Gastrocnemius medialis (tissue), 4 donors: ENCODE data around the gene MBOAT7.

Experiments used
- POLR2A ChIP-seq, 2 donors: fragments of 450-650 bp; IDR thresholded peaks; one replicate each; pipeline ENCODE4 v1.6.1; 2017; ENCODE audit warnings: antibody characterized with exemption in 2 of 2, mild to moderate bottlenecking in 2 of 2, moderate library complexity in 2 of 2
- TF ChIP-seq, protein P1 (sequence below), 5 experiments: fragments of 450-650 bp in 3 of 5; fragments of 200-600 bp in 2 of 5; sonication (generic) in 2 of 5; IDR thresholded peaks in 4 of 5; conservative IDR thresholded peaks in 1 of 5; 1 replicate in 4 of 5; 2 replicates in 1 of 5; pipeline ENCODE4 v1.5.1; 2016 to 2019; ENCODE audit warnings: antibody characterized with exemption in 5 of 5, mild to moderate bottlenecking in 3 of 5, moderate library complexity in 3 of 5

DNA sequence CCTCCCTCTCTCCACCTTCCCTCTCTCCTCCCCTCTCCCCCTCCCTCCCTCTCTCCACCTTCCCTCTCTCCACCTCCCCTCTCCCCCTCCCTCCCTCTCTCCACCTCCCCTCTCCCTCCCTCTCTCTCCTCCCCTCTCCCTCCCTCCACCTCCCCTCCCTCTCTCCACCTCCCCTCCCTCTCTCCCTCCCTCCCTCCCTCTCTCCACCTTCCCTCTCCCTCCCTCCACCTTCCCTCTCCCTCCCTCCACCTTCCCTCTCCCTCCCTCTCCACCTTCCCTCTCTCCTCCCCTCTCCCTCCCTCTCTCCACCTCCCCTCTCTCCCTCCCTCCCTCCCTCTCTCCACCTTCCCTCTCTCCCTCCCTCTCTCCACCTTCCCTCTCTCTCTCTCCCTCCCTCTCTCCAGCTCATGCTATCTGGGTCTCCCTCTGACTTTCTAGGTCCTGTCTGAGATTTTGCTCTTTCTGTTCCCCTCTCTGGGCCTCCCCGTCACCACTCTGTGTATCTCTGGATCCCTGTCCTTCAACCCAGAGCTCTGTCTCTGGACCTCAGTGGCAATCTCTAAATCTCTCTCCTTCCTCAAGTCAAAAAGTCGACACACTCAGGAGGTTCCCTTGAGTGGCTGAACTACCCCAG is 55.3 kb downstream of the MBOAT7 start:
- TF ChIP-seq POLR2A (IDR thresholded peaks at IDR 0.05) = no peak
- TF ChIP-seq, protein P1, sequence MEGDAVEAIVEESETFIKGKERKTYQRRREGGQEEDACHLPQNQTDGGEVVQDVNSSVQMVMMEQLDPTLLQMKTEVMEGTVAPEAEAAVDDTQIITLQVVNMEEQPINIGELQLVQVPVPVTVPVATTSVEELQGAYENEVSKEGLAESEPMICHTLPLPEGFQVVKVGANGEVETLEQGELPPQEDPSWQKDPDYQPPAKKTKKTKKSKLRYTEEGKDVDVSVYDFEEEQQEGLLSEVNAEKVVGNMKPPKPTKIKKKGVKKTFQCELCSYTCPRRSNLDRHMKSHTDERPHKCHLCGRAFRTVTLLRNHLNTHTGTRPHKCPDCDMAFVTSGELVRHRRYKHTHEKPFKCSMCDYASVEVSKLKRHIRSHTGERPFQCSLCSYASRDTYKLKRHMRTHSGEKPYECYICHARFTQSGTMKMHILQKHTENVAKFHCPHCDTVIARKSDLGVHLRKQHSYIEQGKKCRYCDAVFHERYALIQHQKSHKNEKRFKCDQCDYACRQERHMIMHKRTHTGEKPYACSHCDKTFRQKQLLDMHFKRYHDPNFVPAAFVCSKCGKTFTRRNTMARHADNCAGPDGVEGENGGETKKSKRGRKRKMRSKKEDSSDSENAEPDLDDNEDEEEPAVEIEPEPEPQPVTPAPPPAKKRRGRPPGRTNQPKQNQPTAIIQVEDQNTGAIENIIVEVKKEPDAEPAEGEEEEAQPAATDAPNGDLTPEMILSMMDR (IDR thresholded peaks at IDR 0.05 in 4 of 5, conservative IDR thresholded peaks at IDR 0.05 in 1 of 5) = no peak
